DMS53 (cell line): ENCODE results near the gene SLC9A7.
"Not testable (repeated sequence)": the region's sequence is repeated elsewhere in the genome, so short reads cannot be mapped to it uniquely, and the experiment has no call there.

ENCODE experiments used
- DNase-seq: peaks from one replicate; lab custom pipeline; 2025; lab: John Stamatoyannopoulos, UW

Gene SLC9A7

GRCh38 chrX:46758956-46759644 lies at the start of gene SLC9A7:
SLC9A7 (minus strand) TSS chrX:46759118; CDS start chrX:46759029, 89 bp downstream.
- DNase-seq: peak; percentile 89

GRCh38 chrX:46805270-46805669 lies 46.4 kb upstream of the SLC9A7 start:
- no peak for DNase-seq

- DNase-seq: peak; percentile 22
These were observed 44.2 kb upstream of the SLC9A7 start for GRCh38 chrX:46803140-46803539.

- DNase-seq: peak; percentile 81
These were observed 37.8 kb upstream of the SLC9A7 start for GRCh38 chrX:46796574-46797191.

- no peak for DNase-seq
These were observed 34.6 kb upstream of the SLC9A7 start for GRCh38 chrX:46793386-46794143.

GRCh38 chrX:46792810-46793188 lies 33.9 kb upstream of the SLC9A7 start:
- DNase-seq: no peak

GRCh38 chrX:46791927-46792809 lies 33.2 kb upstream of the SLC9A7 start:
- DNase-seq: peak; percentile 58

- no peak for DNase-seq
These were observed 30.0 kb upstream of the SLC9A7 start for GRCh38 chrX:46788902-46789301.

- DNase-seq: not testable (repeated sequence)
These were observed 25.5 kb upstream of the SLC9A7 start for GRCh38 chrX:46784437-46784836.

- no peak for DNase-seq
These were observed 23.1 kb upstream of the SLC9A7 start for GRCh38 chrX:46782034-46782433.

- peak; percentile 3 for DNase-seq
These were observed 19.3 kb upstream of the SLC9A7 start for GRCh38 chrX:46777971-46778810.

- DNase-seq: no peak
These were observed 11.9 kb upstream of the SLC9A7 start for GRCh38 chrX:46770817-46771163.

GRCh38 chrX:46770000-46770816 lies 11.3 kb upstream of the SLC9A7 start:
- no peak for DNase-seq

GRCh38 chrX:46762963-46763362 lies 4.0 kb upstream of the SLC9A7 start:
- DNase-seq: no peak

GRCh38 chrX:46759645-46759974 lies 692 bp upstream of the SLC9A7 start:
- DNase-seq: no peak

- DNase-seq: peak; percentile 70
These were observed 559 bp downstream of the SLC9A7 start for GRCh38 chrX:46758163-46758955.

GRCh38 chrX:46757593-46757992 lies 1.3 kb downstream of the SLC9A7 start:
- no peak for DNase-seq

- DNase-seq: no peak
These were observed 1.9 kb downstream of the SLC9A7 start for GRCh38 chrX:46757052-46757451.

- DNase-seq: no peak
These were observed 3.2 kb downstream of the SLC9A7 start for GRCh38 chrX:46755671-46756070.
